Left lung (tissue), 10 donors: ENCODE data around the gene ARHGAP8. TPM values are rescaled to one million over a fixed set of nuclear protein-coding genes. Genes with fewer than 3 reads are reported as not detected.

Experiments
- ATAC-seq: fragments of 200-7000 bp; cut with Tn5 transposase; one replicate; pipeline ENCODE4 v1.9.1; 2020; ENCODE audit warnings: moderate library complexity
- DNase-seq, 4 donors: peaks; one replicate each; pipeline ENCODE4 v3.0.0-alpha.2; 2013 to 2020
- H3K27ac ChIP-seq, 2 donors: fragments of 200-600 bp; sonication (generic) in 1 of 2; one replicate each; pipeline versions ENCODE4 v1.5.0 to v1.8.0; 2020 to 2021
- H3K27me3 ChIP-seq, 2 donors: fragments of 200-600 bp; sonication (generic) in 1 of 2; one replicate each; pipeline versions ENCODE4 v1.5.0 to v1.8.0; 2020 to 2021
- H3K36me3 ChIP-seq, 2 donors: fragments of 200-600 bp; sonication (generic) in 1 of 2; one replicate each; pipeline versions ENCODE4 v1.5.0 to v1.8.0; 2020 to 2021
- H3K4me1 ChIP-seq, 2 donors: fragments of 200-600 bp; one replicate each; pipeline ENCODE4 v1.8.0; 2021
- H3K4me3 ChIP-seq, 2 donors: fragments of 200-600 bp; sonication (generic) in 1 of 2; one replicate each; pipeline versions ENCODE4 v1.5.0 to v1.8.0; 2020 to 2021; ENCODE audit warnings: mild to moderate bottlenecking in 1 of 2
- H3K9me3 ChIP-seq, 2 donors: fragments of 200-600 bp; sonication (generic) in 1 of 2; one replicate each; pipeline versions ENCODE4 v1.5.0 to v1.8.0; 2020 to 2021
- intact Hi-C, 2 donors: fragments of 100-400 bp; cut with DNase I; formaldehyde crosslinking; loops; one replicate each; pipeline versions ENCODE4 v1.11.2 to v1.14.2; 2022
- polyA plus RNA-seq, 6 donors: library from polyadenylated mRNA; unstranded; fragments of 120-200 nt; gene quantifications; one replicate each; pipeline ENCODE4 v1.2.1, GENCODE V29; 2013; ENCODE audit not compliant: insufficient read length in 6 of 6
- total RNA-seq, 2 donors: library from RNA; stranded (reverse); fragmentation: NEBNext Ultra II Directional; extraction: Animal tissue kit (Norgen Biotek cat#: 25700); gene quantifications; one replicate each; pipeline ENCODE4 v1.2.1, GENCODE V29; 2021
- TF ChIP-seq, protein P1 (sequence below), 2 donors: fragments of 200-600 bp; sonication (generic) in 1 of 2; IDR thresholded peaks; one replicate each; pipeline versions ENCODE4 v1.5.0 to v1.8.0; 2021; ENCODE audit warnings: antibody characterized with exemption in 2 of 2
- donor health status: DM: no; HTN: yes; CAD: no.
- donor health status: DM: no; HTN: no; CAD: no.

Gene ARHGAP8
- total and polyA plus RNA-seq, 8 donors = 18.3 to 47.0 (median 35.0) TPM

GRCh38 chr22:44802071-44802700 lies 49.8 kb downstream of the ARHGAP8 start:
- Histone ChIP-seq H3K27ac (no peak overlapping the region), H3K27me3 (peaks cover 0 to 37% of the 10 kb centered on the region in 2 donors), H3K9me3 (no peaks in the 10 kb centered on the region), H3K4me3 (no peak overlapping the region), H3K4me1 (no peaks in the 10 kb centered on the region), H3K36me3 (no peaks in the 10 kb centered on the region)
- intact Hi-C loops = no loop called here
- ATAC-seq (no peak), DNase-seq (peak in 1 of 4 donors; percentile 34)
- TF ChIP-seq, protein P1, sequence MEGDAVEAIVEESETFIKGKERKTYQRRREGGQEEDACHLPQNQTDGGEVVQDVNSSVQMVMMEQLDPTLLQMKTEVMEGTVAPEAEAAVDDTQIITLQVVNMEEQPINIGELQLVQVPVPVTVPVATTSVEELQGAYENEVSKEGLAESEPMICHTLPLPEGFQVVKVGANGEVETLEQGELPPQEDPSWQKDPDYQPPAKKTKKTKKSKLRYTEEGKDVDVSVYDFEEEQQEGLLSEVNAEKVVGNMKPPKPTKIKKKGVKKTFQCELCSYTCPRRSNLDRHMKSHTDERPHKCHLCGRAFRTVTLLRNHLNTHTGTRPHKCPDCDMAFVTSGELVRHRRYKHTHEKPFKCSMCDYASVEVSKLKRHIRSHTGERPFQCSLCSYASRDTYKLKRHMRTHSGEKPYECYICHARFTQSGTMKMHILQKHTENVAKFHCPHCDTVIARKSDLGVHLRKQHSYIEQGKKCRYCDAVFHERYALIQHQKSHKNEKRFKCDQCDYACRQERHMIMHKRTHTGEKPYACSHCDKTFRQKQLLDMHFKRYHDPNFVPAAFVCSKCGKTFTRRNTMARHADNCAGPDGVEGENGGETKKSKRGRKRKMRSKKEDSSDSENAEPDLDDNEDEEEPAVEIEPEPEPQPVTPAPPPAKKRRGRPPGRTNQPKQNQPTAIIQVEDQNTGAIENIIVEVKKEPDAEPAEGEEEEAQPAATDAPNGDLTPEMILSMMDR (IDR thresholded peaks at IDR 0.05) = no peak

DNA sequence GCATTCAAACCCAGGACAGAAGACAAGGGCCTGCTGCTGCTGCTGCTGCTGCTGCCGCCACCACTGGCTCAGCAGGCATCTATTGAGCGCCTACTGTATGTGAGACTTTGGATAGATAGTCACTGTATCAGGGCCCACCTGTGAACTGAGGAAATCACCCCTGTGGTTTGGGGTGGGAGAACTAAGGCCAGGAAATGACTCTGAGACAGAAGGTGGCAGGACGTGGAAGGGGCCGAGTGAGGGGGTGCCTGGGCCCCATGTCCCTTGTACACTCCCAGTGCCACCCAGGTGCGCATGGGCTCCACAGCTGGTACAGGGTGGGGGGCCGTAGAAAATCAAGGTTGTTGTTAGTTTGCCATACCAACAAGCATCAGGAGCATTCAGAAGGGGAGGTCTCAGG lies 50.6 kb downstream of the ARHGAP8 start:
- Histone ChIP-seq H3K27ac (no peak overlapping the region), H3K4me3 (no peak overlapping the region), H3K4me1 (no peaks in the 10 kb centered on the region), H3K9me3 (no peaks in the 10 kb centered on the region), H3K36me3 (no peaks in the 10 kb centered on the region), H3K27me3 (peaks cover 0 to 33% of the 10 kb centered on the region in 2 donors)
- TF ChIP-seq, protein P1 (IDR thresholded peaks at IDR 0.05) = no peak
- DNase-seq (peak in 1 of 4 donors; percentile 5), ATAC-seq (no peak)
- intact Hi-C loops = no loop called here

DNA sequence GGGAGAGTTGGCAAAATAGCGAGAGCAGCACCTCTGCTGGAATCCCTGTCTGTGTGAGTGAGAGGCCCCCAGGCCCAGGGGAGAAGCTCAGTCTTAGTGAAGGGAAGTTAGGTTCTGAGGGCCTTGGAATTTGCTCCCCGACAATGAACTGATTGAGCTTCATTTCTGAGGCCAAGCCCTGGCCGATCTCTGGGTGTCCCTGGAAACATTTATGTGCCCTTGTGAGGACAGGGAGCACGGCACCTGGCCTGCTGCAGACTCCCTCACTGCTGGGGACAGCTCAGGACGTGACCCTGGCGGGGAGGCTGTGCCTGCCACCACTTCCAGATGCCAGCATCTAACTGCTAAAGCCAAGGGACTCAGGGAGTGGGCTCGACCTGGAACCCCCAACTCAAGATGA lies 52.0 kb downstream of the ARHGAP8 start:
- DNase-seq (no peak), ATAC-seq (no peak)
- H3K4me1 ChIP-seq = no peaks in the 10 kb centered on the region
- peaks cover 0 to 23% of the 10 kb centered on the region in 2 donors for H3K27me3 ChIP-seq
- TF ChIP-seq, protein P1 (IDR thresholded peaks at IDR 0.05) = no peak
- H3K4me3 ChIP-seq = no peak overlapping the region
- intact Hi-C loops = no loop called here
- H3K9me3 ChIP-seq = no peaks in the 10 kb centered on the region
- H3K27ac ChIP-seq = no peak overlapping the region
- no peaks in the 10 kb centered on the region for H3K36me3 ChIP-seq

DNA sequence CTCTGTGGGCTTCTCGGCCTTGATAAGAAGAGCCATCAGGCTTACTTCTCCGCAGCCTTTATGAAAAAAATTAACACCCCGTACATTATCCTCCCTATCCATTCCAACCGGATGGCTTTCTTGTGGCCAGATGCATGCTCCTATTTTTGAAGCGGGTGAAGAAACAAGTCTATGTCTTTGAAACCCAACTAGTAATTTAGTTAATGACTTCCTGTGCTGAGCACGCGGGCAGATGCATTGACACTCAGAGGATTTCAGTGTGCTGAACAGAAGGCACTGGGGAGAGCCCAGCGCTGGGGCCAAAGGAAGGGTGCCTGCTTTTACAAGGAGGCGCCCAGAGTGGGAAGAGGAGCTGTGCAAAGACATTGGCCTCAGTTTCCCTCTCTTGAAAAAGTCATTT lies 53.3 kb downstream of the ARHGAP8 start:
- Histone ChIP-seq H3K27ac (no peak overlapping the region), H3K27me3 (peaks cover 0 to 19% of the 10 kb centered on the region in 2 donors), H3K4me1 (no peaks in the 10 kb centered on the region), H3K9me3 (no peaks in the 10 kb centered on the region), H3K4me3 (no peak overlapping the region), H3K36me3 (no peaks in the 10 kb centered on the region)
- intact Hi-C loops = no loop called here
- TF ChIP-seq, protein P1 (IDR thresholded peaks at IDR 0.05) = no peak
- ATAC-seq (no peak), DNase-seq (no peak)

- TF ChIP-seq, protein P1 (IDR thresholded peaks at IDR 0.05) = no peak
- DNase-seq = no peak
- no peak overlapping the region for H3K4me3 ChIP-seq
- ATAC-seq = no peak
- H3K27ac ChIP-seq = no peak overlapping the region
- H3K4me1 ChIP-seq = no peaks in the 10 kb centered on the region
- intact Hi-C loops = no loop called here
- no peaks in the 10 kb centered on the region for H3K9me3 ChIP-seq
- no peaks in the 10 kb centered on the region for H3K36me3 ChIP-seq
- peaks cover 0 to 14% of the 10 kb centered on the region in 2 donors for H3K27me3 ChIP-seq
Measured at GRCh38 chr22:44807232-44807631, 54.9 kb downstream of the ARHGAP8 start.
